Neural progenitor cell (in vitro differentiated cells): ENCODE results near the gene UBE2U.

Source experiments
- CTCF ChIP-seq: fragments of 200-600 bp; sonication (generic); IDR thresholded peaks from 2 replicates; pipeline ENCODE4 v1.5.1; 2017; ENCODE audit warnings: antibody characterized with exemption, mild to moderate bottlenecking
- EZH2 ChIP-seq: fragments of 200-600 bp; sonication (generic); IDR thresholded peaks from 2 replicates; pipeline ENCODE4 v1.6.1; 2017; ENCODE audit warnings: antibody characterized with exemption, mild to moderate bottlenecking, moderate library complexity
- EZH2phosphoT487 ChIP-seq: fragments of 200-600 bp; sonication (generic); IDR thresholded peaks from 2 replicates; pipeline ENCODE4 v1.6.1; 2017; ENCODE audit warnings: antibody characterized with exemption

DNA sequence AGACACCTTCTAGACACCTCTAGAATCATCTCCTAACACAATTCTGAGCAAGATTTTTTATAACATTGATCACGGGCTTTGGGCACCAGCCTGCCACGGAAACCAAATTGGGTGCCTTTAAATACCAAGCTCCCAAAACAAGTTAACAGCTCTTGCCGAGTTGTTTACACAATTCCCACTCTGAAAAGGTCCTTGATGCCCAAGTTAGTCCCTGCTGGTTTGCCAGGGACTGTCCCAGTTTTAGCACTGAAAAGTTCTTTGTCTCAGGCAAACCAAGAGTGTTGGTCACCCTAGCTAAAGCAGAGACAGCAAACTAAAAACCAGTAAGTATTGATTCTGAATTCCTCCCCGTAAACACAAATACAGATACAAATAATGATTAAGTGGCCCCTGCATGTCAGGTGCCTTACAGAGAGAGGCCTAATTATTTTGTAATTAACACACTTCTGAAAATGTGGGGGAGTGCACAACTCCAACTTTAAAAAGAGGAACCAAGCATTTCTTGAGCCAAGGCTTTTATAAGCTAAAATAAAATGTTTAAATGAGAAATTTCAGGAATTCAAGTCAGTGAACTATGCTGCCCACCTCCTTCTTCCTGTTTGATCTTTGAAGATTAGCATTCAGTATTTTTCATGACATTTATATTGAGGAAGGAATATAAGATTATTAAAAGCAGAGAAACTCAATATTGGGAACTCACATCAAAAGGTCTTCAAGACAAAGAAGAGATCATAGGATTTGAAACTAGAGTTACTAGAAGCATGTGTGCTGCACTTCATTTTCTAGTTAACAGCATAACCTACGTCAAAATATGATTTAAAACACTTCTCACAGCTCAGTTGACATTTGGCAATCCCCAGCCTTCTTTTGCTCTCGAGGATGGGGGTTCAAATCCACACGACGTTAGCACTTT, 9.0 kb upstream of the UBE2U start:
- no peak for TF ChIP-seq CTCF
- TF ChIP-seq EZH2phosphoT487: no peak
- TF ChIP-seq EZH2: no peak
